Calu3 (cell line): ENCODE data around the gene ARHGAP4. TPM values are rescaled to one million over a fixed set of nuclear protein-coding genes. Genes with fewer than 3 reads are reported as not detected.

Experiments used
- BruUV-seq: library from RNA; stranded (reverse); fragments of 400-500 nt; replicated peaks from 2 replicates; lab custom pipeline; 2021; lab: Mats Ljungman, UMichigan
- CTCF ChIA-PET: fragments of 300-600 bp; sonication (Branson Sonifier 250); formaldehyde crosslinking; loops from one replicate; lab custom pipeline; 2022; ENCODE audit warnings: antibody characterized with exemption; lab: Charles Lee
- DNase-seq: peaks from one replicate; pipeline ENCODE4 v3.0.0; 2022
- H3K27ac Mint-ChIP-seq: one replicate; pipeline ENCODE4 v1.8.0; 2022; ENCODE audit warnings: mixed read lengths; ENCODE audit not compliant: unreplicated experiment
- H3K27me3 Mint-ChIP-seq: one replicate; pipeline ENCODE4 v1.8.0; 2022; ENCODE audit warnings: mixed read lengths; ENCODE audit not compliant: unreplicated experiment
- H3K36me3 Mint-ChIP-seq: one replicate; pipeline ENCODE4 v1.8.0; 2022; ENCODE audit warnings: mild to moderate bottlenecking, moderate library complexity, mixed read lengths; ENCODE audit not compliant: insufficient read depth, unreplicated experiment
- H3K4me1 Mint-ChIP-seq: one replicate; pipeline ENCODE4 v1.8.0; 2022; ENCODE audit warnings: mild to moderate bottlenecking, low read depth, mixed read lengths; ENCODE audit not compliant: unreplicated experiment
- H3K4me3 Mint-ChIP-seq: one replicate; pipeline ENCODE4 v1.8.0; 2022; ENCODE audit warnings: mild to moderate bottlenecking, low read depth, moderate library complexity, mixed read lengths; ENCODE audit not compliant: unreplicated experiment
- H3K9me3 Mint-ChIP-seq: one replicate; pipeline ENCODE4 v1.8.0; 2022; ENCODE audit warnings: low read depth, mixed read lengths; ENCODE audit not compliant: unreplicated experiment
- intact Hi-C: fragments of 100-400 bp; cut with micrococcal nuclease; formaldehyde crosslinking; loops from one replicate; pipeline ENCODE4 v1.10.0; 2022; ENCODE audit not compliant: unreplicated experiment
- total RNA-seq: library from RNA; stranded (reverse); gene quantifications from 2 replicates; pipeline ENCODE4 v1.2.3, GENCODE V29; 2022
- TF ChIP-seq, protein P1 (sequence below): fragments of 200-600 bp; IDR thresholded peaks from one replicate; pipeline ENCODE4 v1.8.0; 2022; ENCODE audit warnings: antibody characterized with exemption; ENCODE audit not compliant: unreplicated experiment

ARHGAP4 gene
- total RNA-seq, 1 experiment from 2014 or later: 3.8 TPM

DNA sequence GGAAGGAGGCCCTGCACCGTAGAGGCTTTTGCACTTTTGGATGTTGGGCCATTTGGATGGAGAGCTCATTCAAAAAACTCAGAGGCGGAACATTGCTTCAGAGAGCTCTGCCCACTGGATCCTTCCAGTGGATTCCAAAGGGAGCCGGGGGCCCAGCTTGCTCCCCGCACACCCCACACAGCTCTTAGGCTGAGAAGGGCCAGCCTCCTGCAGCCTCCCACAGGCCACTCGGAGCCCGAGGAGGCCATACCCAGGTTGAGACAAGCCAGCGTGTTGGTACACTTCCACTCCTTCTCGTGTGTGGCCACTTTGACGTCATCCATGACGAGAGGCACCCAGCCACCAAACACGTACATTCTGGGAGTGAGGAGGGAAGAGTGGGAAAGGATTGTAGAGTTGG, 35.2 kb upstream of the ARHGAP4 start:
- H3K36me3 Mint-ChIP-seq: peaks cover 32% of the 10 kb centered on the region

DNA sequence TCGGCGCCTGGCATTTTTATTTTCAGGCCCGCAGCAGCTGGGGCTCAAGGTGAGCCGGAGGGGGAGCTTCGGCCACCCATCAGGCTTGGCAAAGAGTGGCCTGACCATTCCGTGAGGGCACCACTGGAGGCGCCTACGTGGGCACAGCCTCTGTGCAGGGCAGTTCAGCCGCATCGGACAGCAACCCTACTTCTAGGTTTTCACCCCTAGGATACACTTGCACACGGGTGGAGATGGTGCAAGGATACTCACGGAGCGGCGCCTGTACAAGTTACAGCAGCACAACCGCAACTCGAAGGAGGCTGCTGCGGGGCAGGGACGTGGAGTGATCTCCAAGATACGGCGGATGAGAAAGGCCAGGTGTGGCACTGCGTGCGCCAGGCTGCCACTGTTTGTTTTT, 34.7 kb upstream of the ARHGAP4 start:
- no peak for DNase-seq
- no TSS peak for BruUV-seq
- H3K4me1 Mint-ChIP-seq: peaks cover under 1% of the 10 kb centered on the region
- CTCF ChIA-PET: no interaction called here
- intact Hi-C loops: no loop called here
- H3K27me3 Mint-ChIP-seq: no peaks in the 10 kb centered on the region
- H3K4me3 Mint-ChIP-seq: no peak overlapping the region
- H3K9me3 Mint-ChIP-seq: no peaks in the 10 kb centered on the region
- H3K36me3 Mint-ChIP-seq: peaks cover 32% of the 10 kb centered on the region
- no peak overlapping the region for H3K27ac Mint-ChIP-seq
- TF ChIP-seq, protein P1, sequence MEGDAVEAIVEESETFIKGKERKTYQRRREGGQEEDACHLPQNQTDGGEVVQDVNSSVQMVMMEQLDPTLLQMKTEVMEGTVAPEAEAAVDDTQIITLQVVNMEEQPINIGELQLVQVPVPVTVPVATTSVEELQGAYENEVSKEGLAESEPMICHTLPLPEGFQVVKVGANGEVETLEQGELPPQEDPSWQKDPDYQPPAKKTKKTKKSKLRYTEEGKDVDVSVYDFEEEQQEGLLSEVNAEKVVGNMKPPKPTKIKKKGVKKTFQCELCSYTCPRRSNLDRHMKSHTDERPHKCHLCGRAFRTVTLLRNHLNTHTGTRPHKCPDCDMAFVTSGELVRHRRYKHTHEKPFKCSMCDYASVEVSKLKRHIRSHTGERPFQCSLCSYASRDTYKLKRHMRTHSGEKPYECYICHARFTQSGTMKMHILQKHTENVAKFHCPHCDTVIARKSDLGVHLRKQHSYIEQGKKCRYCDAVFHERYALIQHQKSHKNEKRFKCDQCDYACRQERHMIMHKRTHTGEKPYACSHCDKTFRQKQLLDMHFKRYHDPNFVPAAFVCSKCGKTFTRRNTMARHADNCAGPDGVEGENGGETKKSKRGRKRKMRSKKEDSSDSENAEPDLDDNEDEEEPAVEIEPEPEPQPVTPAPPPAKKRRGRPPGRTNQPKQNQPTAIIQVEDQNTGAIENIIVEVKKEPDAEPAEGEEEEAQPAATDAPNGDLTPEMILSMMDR: no peak

More for the DNA sequence above, 35.2 kb upstream of the ARHGAP4 start:
- Mint-ChIP-seq H3K9me3 (no peaks in the 10 kb centered on the region), H3K4me3 (no peak overlapping the region), H3K27me3 (no peaks in the 10 kb centered on the region), H3K27ac (no peak overlapping the region), H3K4me1 (peaks cover 6% of the 10 kb centered on the region)
- DNase-seq: no peak
- CTCF ChIA-PET: no interaction called here
- TF ChIP-seq, protein P1: no peak
- intact Hi-C loops: no loop called here
- no TSS peak for BruUV-seq

DNA sequence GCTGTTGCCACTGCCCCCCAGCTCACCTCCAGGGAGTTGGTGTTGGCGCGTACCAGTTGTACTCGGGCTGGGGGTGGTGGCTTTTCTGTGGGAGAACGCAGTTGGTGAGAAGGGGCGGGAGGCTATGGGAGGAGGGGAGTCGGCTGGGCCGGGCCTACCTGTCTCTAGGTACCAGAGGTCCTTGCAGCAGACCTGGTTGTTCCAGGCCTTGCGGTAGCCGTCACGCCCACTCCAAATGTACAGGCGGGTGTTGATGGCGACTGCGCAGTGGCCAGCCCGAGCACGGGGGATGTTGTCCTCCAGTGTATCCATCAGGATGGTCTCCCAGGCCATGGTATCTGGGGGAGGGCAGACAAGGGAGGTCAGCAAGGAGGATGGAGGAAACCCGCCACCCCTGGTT, 34.0 kb upstream of the ARHGAP4 start:
- intact Hi-C loops: no loop called here
- TF ChIP-seq, protein P1: no peak
- no peak overlapping the region for H3K4me3 Mint-ChIP-seq
- no peaks in the 10 kb centered on the region for H3K27me3 Mint-ChIP-seq
- H3K36me3 Mint-ChIP-seq: peaks cover 36% of the 10 kb centered on the region
- CTCF ChIA-PET: no interaction called here
- H3K27ac Mint-ChIP-seq: no peak overlapping the region
- no TSS peak for BruUV-seq
- no peaks in the 10 kb centered on the region for H3K4me1 Mint-ChIP-seq
- no peak for DNase-seq
- H3K9me3 Mint-ChIP-seq: no peaks in the 10 kb centered on the region

DNA sequence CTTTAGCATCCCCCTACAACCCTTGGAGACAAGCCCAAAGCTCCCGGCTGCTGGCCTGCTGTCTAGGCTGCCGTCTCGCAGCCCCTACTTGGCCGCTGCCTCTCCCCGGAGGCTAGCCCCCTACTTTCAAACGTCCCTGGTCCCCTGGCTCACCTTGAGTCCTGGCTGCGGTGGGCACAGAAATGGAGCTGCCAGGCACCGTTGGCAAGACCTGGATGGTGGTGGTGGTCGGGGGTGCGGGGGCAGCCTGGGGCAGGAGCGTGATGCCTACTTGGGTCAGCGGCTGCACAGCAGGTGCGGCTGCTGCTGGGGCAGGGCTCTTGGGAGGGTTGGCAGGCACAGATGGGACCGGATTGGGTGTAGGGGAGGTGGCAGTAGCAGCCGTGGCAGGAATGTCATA, 33.6 kb upstream of the ARHGAP4 start:
- intact Hi-C loops: no loop called here
- Mint-ChIP-seq H3K27me3 (no peaks in the 10 kb centered on the region), H3K27ac (no peak overlapping the region), H3K4me3 (no peak overlapping the region), H3K4me1 (no peaks in the 10 kb centered on the region), H3K36me3 (peaks cover 38% of the 10 kb centered on the region), H3K9me3 (no peaks in the 10 kb centered on the region)
- no TSS peak for BruUV-seq
- no peak for DNase-seq
- TF ChIP-seq, protein P1: no peak
- CTCF ChIA-PET: no interaction called here
